ENCODE data around the gene DNAJB13.

The DNAJB13 gene

GRCh38 chr11:73956876-73957653 is 6.2 kb downstream of the DNAJB13 start:
- DNase-seq = no peak

DNA sequence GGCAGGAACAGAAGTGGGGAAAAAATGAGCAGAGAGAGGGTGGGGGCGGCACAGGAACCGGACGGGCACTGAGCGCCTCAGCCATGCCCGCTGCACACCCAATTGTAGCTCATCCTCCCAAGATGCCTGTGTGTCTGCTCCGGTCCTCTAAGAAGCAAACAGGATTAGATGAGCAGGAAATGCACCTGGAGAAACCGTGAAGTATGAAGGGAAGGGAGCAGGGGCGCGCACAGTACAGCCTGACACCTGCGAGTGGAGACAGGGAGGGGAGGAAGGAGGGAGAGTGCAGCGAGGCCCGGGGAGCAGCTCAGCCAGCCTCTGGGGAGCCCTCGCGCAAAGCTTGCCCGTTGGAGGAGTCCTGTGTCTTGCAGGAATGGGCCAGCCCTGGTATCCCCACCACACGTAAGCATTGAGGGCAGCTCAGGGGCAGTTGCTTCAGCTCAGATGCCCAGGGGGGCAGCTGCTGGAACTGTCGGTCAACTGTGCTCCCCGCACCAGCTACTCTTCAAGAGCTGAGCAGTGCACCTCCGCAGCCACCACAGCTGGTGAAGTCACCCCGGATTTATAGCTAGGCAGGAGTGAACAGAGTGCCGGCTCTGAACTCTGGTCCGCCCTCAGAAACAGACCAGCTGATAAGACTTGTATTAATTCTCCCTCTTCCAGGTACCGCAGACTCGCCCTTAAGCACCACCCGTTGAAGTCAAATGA is 7.0 kb downstream of the DNAJB13 start:
- no peak for DNase-seq

DNA sequence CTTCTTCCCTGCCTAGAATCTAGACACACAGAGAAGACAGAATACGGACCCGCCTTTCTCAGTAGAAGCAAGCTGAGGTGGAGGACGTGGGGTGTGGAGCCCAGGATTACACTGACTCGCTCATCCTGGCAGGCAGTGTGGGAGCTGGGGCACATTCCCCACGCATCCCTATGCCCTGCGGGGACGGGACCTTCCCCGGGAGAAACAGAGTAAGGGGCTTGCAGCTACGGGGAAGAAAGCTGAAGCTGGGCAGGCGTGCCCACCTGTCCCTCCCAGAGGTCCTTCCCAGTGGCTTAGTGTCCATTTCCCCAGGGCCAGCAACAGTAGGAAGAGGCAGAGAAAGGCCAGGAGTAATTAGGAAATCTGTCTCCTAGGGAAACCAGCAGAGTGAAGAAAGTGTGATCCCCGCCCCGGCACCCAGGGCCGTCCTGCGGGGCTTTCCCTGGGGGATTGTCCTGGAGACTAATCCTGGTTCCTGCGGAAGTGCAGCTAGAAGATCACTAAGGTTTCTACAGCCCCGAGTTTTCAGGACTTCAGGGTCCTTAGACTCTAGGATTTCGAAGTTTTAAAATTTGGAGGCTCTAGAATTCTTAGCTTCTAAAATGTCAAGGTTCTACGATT is 7.8 kb downstream of the DNAJB13 start:
- no peak for DNase-seq

DNA sequence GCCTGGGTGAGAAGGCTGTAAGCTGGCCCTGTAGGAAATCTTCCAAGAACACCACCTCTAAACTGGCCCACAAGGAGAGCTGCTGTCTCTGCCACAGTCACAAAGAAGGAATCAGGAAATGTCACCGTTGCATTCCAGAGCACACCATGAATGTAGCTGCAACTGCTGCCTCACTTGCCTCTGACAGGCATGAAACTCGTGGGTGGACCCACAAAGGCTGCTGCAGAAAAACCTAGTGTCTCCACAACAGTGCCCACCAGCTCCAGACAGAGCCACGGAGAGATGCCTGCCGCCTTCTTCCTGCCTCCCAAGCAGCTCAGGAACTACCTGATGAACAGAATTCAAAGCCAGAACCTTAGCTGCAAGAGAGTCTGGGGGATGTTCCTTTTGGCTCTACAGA is 10.5 kb downstream of the DNAJB13 start:
- no peak for DNase-seq

DNA sequence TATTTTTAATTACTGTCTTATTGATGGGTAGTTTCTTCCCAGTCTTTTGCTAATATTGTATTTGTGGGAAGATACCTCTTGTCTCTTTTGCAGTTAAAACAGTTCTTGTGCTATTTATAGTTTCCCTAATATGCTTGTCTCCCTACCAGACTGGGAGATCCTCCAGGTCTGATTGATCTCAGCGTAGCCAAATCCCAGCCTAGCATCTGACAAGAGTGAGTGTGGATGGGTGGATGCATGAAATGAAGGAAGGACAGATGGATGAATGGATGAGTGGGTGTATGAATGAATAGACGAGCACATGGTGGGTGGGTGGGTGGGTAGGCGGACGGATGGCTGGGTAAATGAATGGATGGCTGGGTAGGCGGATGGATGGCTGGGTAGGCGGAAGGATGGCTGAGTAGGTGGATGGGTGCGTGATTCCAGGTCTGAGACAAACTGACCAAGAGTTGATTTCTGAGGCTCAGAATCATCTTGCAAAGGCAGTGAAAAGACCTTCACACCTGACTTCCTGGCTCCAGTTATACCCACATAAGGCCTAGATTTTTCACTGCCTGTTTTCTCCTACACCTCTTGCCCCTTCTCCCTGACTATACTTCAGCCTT is 11.4 kb downstream of the DNAJB13 start:
- DNase-seq = no peak

- no peak for DNase-seq
Measured at GRCh38 chr11:73963861-73964260, 13.0 kb downstream of the DNAJB13 start.

DNA sequence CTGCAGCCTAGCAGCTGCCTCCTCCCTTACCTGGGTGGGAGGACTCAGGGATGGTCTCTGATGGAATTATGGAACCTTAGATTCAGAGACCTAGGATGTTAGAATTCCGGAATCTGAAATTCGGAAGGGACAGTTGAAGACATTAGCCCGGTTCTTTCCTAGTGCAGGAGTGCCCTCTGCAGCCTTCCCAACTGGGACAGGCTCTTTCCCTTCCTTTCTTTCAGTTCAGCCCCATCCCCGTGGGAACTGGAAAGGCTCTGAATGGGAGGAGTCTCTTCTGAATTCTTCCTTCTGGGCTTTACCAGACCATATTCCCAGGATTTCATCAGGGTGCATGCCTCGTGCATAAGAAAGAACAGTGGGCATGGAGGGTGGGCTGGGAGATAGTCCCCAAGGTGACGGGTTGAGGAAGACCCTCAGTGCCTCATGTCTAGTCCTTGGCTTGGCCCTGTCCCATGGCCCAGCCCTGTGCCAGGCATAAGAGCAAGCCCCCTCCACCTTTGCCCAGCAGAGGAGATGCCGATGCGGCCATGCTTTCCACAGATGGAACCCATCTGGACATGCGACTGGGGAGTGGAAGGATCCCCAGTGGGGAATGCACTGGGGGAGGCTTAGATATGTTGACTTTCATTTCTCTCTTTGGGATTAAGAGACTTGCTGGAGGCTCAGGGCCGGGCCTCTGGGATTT is 14.4 kb downstream of the DNAJB13 start:
- no peak for DNase-seq

DNA sequence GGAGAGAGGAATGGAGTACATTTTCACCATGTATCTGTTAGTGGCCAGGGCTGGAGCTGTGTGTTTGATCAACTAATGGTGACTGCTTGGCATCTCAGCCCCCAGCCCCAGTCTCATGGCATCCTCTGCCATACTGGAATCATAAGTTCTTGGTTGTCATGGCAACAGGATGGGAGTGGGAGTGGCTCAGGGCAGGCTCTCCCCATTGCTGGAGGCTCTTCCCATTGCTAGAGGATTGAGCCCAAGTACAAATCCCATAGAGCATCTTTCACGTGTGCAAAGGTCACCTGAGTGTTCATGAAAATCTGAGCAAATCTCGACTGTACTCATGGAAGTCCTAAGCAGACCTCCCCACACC is 14.9 kb downstream of the DNAJB13 start:
- DNase-seq = no peak

DNA sequence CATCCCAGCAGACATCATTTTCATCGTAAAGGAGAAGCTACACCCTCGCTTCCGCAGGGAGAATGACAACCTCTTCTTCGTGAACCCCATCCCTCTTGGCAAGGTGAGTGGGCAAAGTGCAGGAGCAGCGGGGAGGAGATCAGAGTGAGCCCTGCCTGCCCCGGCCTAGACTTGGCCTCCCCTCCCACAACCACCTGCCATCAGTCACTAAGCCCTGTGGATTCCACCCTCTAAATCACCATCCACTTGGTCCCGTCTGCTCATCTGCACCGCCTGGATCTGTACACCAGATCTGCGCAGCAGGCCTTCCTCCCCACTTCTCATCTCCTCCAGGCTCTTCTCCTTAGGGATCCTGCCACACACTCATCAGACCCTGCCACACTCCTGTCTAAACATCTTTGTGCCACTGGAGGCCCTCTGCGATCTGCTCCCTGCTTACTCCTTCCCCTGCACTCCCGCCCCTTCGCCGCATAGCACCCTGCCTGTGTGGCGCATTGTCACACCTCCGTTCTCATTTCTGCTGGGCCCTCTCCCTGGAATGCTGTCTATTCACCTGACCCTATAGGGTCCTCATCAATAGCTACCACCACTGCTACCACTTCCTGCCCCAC is 17.6 kb downstream of the DNAJB13 start:
- DNase-seq = no peak

- DNase-seq = no peak
Measured at GRCh38 chr11:73969091-73969490, 18.3 kb downstream of the DNAJB13 start.

- DNase-seq = no peak
Measured at GRCh38 chr11:73969991-73970800, 19.4 kb downstream of the DNAJB13 start.

- no peak for DNase-seq
Measured at GRCh38 chr11:73971175-73971719, 20.4 kb downstream of the DNAJB13 start.

- DNase-seq = no peak
Measured at GRCh38 chr11:73972187-73972586, 21.4 kb downstream of the DNAJB13 start.

GRCh38 chr11:73972620-73973449 is 22.0 kb downstream of the DNAJB13 start:
- no peak for DNase-seq

- DNase-seq = no peak
Measured at GRCh38 chr11:73974604-73975478, 24.0 kb downstream of the DNAJB13 start.

GRCh38 chr11:73975479-73975757 is 24.6 kb downstream of the DNAJB13 start:
- DNase-seq = no peak

DNA sequence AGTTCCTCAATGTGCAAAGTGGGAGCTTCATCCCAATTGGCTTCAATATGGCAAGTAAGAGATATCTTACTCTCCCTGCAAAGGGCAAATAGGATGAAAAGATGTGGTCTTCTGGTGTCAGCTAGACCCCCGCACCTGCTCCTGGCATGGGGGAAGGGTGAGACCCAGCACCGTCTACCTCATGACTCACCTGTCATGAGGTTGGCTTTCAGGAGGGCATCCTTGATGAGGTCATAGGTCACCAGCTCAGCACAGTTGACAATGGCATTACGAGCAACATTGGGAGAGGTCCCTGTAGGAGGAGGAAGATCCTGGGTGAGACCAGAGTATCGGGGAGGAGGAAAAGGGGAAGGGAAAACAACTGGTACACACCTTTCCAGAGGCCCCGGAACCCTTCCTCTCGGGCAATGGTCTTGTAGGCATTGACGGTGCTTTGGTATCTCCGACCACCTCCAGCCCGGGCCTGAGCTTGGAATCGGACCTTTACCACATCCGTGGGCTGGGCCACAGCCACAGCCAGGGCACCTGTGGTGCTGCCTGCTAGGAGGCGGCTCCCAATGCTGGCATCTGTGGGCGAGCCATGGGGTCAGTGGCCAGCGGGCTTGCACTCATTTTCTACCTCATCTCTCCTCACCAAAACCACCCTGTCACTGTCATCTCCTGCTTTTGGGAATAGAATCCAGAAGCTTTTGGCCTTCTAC is 25.8 kb downstream of the DNAJB13 start:
- DNase-seq = no peak

GRCh38 chr11:73977856-73978519 is 27.2 kb downstream of the DNAJB13 start:
- no peak for DNase-seq

All from suppressor macrophage treated with lipopolysaccharide for 1 hour (primary cell).